HG03439 (cell line): ENCODE results near the gene FBXL14.
A peak's percentile ranks its signal among the peaks of the same experiment; 100 is the strongest.

Source experiments
- ATAC-seq: cut with Tn5 transposase; IDR thresholded peaks from one replicate; pipeline ENCODE4 v1.9.1; 2021; ENCODE audit warnings: mild to moderate bottlenecking, moderate library complexity; ENCODE audit not compliant: unreplicated experiment

The FBXL14 gene, protein sequence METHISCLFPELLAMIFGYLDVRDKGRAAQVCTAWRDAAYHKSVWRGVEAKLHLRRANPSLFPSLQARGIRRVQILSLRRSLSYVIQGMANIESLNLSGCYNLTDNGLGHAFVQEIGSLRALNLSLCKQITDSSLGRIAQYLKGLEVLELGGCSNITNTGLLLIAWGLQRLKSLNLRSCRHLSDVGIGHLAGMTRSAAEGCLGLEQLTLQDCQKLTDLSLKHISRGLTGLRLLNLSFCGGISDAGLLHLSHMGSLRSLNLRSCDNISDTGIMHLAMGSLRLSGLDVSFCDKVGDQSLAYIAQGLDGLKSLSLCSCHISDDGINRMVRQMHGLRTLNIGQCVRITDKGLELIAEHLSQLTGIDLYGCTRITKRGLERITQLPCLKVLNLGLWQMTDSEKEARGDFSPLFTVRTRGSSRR

DNA sequence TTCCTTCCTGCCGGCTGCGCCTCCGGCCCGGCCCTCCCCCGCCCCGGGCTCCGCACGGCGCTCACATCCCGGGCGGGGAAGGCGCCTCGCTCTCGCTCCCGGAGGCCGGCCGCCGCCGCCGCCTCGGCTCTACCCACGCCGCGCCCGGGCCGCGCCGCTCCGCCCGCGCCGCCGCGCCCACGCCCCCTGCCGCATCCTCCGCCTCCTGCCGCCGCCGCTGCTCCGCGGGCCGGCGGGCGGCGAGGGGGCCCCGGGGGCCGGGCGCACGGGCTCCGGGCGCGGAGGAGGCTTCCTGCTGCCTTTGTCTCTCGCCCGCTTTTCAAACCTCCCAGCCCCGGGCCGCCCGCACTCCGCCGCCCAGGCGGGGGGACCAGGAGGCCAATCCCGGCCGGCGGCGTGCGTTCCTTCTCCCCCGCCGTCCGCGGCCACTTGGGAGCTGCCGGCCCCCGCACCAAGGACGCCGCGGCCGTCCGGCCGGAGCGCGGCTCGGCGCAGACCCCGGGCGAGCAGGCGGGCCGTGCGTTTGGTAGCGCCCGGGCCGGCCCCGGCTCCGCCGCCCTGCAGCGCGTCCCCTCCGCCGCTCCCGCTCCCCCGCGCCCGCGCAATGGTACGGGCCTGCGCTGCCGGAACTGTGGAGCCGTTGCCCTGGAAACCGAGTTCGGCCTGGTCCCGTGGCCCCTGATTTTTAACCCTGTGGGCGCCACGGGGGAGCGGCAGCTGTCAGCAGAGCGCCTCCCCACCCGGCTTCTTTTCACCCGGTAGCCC lies at the start of gene FBXL14:
FBXL14 (minus strand) TSS at position 321 of the 765 bp plus-strand sequence. CDS start 515 bp downstream, outside the sequence.
- peak; percentile 57 for ATAC-seq

- no peak for ATAC-seq
These were observed 49.6 kb upstream of the FBXL14 start for GRCh38 chr12:1643905-1644533.

GRCh38 chr12:1643043-1643442 lies 48.7 kb upstream of the FBXL14 start:
- ATAC-seq: no peak

DNA sequence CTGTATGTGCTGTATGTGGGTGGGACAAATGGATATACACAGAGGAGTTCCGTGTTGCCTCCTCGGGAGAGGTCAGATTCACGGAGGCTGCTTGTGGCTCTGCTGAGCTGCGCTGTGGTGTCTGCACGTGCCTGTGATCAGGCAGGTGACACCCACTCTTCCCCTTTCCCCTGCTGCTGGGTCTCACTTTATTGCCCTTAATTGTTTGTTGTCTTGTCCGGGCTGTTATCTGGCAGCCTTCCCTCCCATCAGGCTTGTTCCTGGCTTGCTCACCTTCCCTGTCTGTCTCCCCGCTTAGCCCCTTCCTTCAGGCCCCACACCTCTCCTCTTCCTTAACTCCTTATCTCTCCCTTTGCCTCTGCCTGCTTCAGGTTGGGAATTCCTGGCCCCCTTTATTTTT lies 48.1 kb upstream of the FBXL14 start:
- no peak for ATAC-seq

DNA sequence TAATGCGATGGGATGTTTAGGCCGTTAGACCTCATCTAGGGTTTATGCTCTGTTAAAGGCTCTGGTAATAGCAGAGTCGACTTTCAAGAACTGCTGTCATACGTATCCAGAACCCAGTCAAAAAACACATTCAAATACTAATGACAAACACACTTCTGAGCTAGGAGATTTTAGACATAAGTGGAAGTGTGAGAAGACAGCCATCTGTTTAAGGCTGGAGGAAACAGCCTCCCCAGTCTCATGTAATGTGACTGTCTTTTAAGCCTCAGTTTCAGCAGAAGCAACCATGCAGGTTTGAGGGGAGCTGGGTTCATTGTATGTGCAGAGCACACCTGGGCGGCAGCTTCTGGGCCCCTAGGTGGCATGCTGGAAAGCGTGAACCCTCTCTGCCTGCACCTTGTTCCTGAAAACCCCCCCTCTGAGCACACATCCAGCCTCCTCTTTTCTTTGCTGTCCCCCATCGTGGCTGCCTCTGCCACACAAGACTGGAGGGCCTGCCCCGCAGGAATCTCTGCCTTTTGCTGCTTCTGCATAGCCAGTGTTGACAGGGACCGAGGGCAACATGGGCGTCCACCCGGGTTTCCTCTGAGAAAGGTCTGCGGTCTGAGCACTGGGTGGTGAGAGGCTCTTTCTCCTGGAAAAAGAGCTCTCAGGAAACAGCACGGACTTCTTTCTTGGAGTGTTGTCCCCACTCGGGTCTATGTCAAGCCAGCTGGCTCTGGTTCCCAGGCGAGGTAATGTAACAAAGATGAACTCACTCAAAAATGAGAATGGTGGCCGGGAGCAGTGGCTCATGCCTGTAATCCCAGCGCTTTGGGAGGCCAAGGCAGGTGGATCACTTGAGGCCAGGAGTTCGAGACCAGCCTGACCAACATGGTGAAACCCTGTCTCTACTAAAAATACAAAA lies 46.2 kb upstream of the FBXL14 start:
- ATAC-seq: no peak

GRCh38 chr12:1639538-1639937 lies 45.2 kb upstream of the FBXL14 start:
- no peak for ATAC-seq

DNA sequence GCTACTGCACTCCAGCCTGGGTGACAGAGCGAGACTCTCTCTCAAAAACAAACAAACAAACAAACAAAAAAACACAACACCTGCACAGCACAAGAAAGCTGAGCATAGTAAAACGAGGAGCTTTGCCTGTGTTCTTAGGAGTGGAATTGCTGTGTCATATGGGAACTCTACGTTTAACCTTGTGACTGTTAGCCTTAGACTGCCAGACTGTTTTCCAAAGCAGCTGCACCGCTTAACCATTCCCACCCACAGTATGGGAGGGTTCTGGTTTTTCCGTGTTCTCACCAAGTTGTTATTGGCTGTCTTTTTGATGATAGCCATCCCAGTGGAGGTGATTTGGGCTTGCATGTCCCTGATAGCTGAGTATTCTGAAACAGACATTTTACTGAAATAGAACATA lies 43.8 kb upstream of the FBXL14 start:
- no peak for ATAC-seq

DNA sequence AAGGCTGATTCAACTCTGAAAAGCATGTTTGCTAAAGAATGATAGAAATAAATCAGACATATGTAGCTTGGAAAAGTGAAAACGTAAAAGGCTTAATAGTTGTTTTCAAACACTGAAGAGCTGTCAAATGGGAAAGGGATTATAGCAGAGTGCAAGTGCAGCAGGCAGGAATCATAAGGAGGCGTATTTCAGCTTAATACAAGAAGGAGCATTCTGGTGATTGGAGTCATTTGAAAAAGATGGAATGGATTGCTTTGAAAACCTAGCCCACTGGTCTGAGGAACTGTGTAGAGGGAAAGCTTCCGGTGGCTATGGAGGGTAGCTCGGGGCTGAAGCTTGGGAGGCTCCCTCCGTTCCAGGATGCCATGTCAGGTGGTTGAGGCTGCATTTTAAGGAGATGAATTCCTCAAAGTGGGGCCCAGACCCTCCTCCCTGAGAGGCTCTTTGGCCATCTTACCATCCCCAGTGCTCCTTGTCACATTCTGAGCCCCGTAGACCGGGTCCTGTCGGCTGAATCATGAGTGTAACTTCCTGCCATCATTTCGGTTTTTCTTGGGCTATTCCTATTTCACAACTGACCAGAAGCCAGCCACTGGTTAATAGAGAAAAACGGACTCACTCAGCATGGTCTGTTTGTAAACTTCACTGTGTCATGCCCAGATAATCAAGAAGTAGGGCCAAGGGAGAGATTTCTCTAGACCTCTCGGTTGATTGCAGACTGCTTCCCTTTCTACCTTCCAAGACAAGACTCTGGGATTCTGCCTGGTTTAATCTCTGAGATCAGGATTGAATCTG lies 41.1 kb upstream of the FBXL14 start:
- no peak for ATAC-seq

- no peak for ATAC-seq
These were observed 40.3 kb upstream of the FBXL14 start for GRCh38 chr12:1634590-1635191.

DNA sequence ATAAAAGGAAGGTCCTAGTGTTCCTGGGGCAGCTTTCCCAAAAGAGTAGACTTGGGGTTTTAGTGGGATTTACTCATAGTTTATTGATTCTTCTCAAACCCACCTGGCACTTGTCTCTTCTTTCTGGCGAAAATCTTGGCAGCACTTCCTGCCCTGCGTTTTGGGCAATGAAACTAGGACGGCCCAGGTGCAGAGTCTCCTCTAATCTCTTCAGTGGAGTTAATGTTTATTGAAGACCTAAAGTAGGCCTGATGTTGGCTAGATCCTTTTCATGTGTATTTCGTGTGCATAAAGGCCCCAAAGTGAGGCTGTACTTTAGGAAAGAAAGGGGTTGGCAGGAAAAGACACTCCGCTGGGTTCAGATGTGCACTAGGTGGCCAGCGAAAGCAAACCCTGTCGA lies 39.8 kb upstream of the FBXL14 start:
- no peak for ATAC-seq

DNA sequence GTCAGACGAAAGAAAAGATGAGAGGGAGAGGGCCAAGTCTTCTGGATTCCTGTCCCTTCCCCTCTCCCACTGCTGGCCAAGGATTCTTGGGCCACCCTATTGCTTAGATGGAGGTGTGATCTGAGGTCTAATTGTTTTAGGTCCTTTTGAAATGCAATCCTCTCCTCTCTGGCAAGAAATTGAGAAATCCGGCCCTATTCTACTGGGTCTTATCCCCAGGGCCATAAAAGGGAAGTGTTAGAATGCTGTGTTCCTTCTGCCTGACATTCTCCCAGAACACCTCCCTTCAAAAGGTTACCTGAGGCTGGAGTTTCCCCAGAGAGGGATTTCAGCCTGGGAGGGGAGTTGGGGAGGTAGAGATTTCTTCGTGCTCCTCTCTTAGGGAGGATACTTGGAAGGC lies 39.1 kb upstream of the FBXL14 start:
- ATAC-seq: no peak

GRCh38 chr12:1632702-1633101 lies 38.3 kb upstream of the FBXL14 start:
- no peak for ATAC-seq

DNA sequence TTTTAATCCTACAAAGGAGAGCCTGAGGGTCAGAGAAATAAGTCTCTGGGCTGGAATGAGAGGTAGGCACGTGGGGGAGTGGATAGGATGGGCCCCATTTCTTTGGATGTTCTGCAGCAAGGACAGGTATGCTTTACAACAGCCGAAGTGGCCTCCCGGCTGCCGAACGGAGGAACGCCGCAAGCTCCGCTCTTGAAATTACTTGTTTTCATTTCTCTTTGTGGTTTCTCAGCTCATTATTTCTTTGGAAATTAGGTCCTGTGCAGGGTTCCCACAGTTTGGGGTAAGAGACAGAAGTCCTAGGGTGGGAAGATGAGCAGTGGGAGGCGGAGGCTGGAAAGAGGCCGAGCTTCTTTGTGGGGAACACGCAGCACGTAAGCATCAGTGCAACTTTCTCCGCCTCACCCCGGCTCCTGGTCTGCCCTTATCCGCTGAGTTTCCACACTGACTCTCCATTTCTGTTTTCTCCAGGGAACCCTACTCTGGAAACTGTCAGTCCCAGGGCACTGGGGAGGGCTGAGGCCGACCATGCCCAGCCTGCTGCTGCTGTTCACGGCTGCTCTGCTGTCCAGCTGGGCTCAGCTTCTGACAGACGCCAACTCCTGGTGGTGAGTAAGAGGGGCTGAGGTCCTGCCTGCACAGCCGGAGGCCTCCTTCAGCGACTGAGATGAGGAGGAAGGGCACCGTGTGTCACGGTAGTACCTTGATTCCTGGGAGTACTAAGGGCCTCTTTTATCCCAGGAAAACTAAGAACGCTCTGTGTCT lies 36.6 kb upstream of the FBXL14 start:
- ATAC-seq: no peak

DNA sequence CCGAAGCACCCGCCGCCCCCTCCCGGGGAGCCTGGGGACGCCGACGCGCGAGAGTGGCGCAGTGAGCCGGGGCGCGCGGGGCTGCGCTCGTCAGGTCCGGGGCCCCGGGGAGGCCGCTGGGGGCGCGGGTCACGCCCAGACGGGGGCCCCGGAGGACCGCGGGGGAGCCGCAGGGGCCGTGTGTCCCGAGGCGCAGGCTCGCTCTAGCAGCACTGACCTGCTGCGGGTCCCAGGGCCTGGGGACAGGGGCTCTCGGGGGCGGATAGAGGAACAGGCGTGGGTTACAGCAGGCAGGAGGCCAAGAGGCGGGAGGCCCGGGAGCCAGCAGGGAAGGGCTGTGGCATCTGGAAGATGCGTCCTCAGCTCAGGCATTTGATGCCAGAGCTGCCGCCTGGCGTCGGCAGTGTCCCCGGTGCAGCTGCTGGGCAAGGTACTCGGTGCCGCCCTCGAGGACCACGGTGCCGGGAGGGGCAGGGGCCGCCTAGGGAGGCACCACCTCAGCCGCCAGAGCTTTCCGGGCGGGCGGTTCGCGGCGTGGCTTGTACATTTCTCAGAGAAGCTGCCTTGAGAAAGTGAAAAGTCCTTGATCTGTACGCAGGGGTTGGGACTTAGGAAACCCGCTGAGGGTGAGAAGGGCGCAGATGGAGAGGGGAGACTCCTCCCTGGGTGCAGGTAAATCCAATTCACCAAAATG lies 35.9 kb upstream of the FBXL14 start:
- no peak for ATAC-seq

DNA sequence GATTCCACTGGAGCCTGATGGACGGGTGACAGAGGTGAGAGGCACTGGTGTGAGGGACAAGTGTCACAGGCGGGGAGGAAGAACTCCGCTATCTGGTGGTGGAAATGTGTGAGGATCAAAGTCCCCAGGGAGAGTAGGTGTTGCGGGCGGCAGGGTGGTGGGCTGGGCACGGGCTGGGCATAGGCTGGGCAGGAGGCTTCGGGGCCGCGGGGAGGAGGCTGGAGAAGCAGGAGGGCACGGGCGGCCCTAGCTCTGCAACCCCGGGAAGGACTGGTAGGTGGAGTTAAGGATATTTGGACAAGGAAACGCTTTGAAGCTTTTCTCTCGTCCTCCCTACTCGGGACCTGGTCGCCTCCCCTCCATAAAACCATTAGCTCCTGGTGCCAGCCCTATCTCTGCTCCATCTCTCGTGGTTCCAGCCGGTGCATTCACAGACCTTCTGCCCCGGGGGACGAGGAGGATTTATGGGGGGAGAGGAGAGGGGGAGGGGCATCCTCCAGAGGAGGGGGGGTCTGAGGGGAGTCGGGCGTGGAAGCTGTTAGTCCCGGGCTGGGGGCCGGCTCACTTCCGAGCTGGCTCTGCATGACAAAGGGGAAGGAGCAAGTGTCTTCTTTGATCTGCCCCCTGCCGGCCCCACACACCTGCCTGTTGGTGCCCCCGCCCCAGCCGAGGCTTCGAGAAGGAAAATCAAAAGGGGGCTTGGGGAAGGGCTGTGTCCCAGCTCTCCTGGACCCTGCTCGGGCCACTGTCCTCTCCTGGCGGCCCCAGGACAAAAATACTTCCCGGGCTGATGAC lies 35.2 kb upstream of the FBXL14 start:
- no peak for ATAC-seq

DNA sequence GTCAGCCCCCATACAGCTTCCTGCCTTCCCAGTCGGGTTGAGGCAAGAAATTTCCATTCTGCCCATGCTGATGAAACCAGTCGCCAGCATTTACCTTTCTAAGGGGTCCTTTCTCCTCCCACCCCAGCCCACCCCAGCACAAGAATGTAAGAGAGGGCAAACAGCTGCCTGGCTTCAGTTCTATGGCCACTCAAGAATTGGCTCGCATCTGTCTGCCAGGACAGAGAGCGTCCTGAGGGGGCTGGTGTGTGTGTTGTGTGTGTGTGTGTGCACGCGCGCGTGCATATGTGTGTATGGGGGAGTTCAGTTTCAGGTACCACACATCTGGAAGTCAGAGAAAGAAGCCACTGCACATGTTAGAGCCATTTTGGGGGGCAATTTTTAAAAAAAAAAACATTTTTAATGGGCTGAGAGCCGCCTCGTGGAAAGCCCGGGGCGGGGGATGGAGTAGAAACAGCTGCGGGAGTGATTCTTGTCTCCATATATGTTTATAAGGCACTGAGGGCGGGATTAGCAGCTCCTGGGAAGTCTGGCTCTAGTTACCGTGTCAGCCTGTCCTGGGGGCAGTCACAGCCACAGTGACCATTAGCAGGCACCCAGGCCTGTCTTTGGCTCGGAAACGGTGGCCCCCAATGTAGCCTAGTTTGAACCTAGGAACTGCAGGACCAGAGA lies 34.4 kb upstream of the FBXL14 start, which contains the start of gene WNT5B:
WNT5B (plus strand) TSS at position 566 of the 672 bp plus-strand sequence. CDS start 2,124 bp downstream, outside the sequence.
- no peak for ATAC-seq

- ATAC-seq: no peak
These were observed 28.0 kb upstream of the FBXL14 start for GRCh38 chr12:1622406-1622805.
